ENCODE results near the gene ZNF219.

Gene ZNF219

GRCh38 chr14:21087294-21088091, 11.0 kb downstream of the ZNF219 start:
- TF ChIP-seq CTCF (IDR thresholded peaks at IDR 0.05; ENCODE audit: insufficient read depth, low read depth, low read length, missing control alignments), result no peak
- DNase-seq (ENCODE audit: low read depth), result peak; percentile 78
- no peak overlapping the region for H3K4me3 ChIP-seq (ENCODE audit: low read length)

- H3K4me3 ChIP-seq (ENCODE audit: low read length), result no peak overlapping the region
- no peak for DNase-seq (ENCODE audit: low read depth)
- no peak for TF ChIP-seq CTCF (IDR thresholded peaks at IDR 0.05; ENCODE audit: insufficient read depth, low read depth, low read length, missing control alignments)
Measured at GRCh38 chr14:21086908-21087293, 11.6 kb downstream of the ZNF219 start.

GRCh38 chr14:21084998-21085853, 13.2 kb downstream of the ZNF219 start:
- DNase-seq (ENCODE audit: low read depth), result peak; percentile 74
- no peak for TF ChIP-seq CTCF (IDR thresholded peaks at IDR 0.05; ENCODE audit: insufficient read depth, low read depth, low read length, missing control alignments)
- H3K4me3 ChIP-seq (ENCODE audit: low read length), result no peak overlapping the region

- DNase-seq (ENCODE audit: low read depth), result no peak
- no peak overlapping the region for H3K4me3 ChIP-seq (ENCODE audit: low read length)
- no peak for TF ChIP-seq CTCF (IDR thresholded peaks at IDR 0.05; ENCODE audit: insufficient read depth, low read depth, low read length, missing control alignments)
Measured at GRCh38 chr14:21084396-21084795, 14.1 kb downstream of the ZNF219 start.

GRCh38 chr14:21083565-21084325, 14.7 kb downstream of the ZNF219 start:
- no peak for TF ChIP-seq CTCF (IDR thresholded peaks at IDR 0.05; ENCODE audit: insufficient read depth, low read depth, low read length, missing control alignments)
- no peak overlapping the region for H3K4me3 ChIP-seq (ENCODE audit: low read length)
- DNase-seq (ENCODE audit: low read depth), result no peak

- DNase-seq (ENCODE audit: low read depth), result no peak
- no peak for TF ChIP-seq CTCF (IDR thresholded peaks at IDR 0.05; ENCODE audit: insufficient read depth, low read depth, low read length, missing control alignments)
Measured at GRCh38 chr14:21081521-21082142, 16.8 kb downstream of the ZNF219 start.

More at GRCh38 chr14:21081521-21082142, 16.8 kb downstream of the ZNF219 start:
- H3K4me3 ChIP-seq (ENCODE audit: low read length), result no peak overlapping the region
